Mesothelial cell of epicardium (in vitro differentiated cells): ENCODE data around the gene LRMDA. TPM values are rescaled to one million over a fixed set of nuclear protein-coding genes. Genes with fewer than 3 reads are reported as not detected.

ENCODE experiments used
- DNase-seq, 2 experiments: peaks; one replicate each; pipeline ENCODE4 v3.0.0; 2021; ENCODE audit warnings: low spot score in 2 of 2; ENCODE audit not compliant: unreplicated experiment in 2 of 2
- H3K27ac Mint-ChIP-seq: 2 replicates; pipeline ENCODE4 v1.8.0; 2021; ENCODE audit warnings: mixed read lengths
- H3K27me3 Mint-ChIP-seq: 2 replicates; pipeline ENCODE4 v1.8.0; 2021; ENCODE audit warnings: low read depth, mixed read lengths
- H3K36me3 Mint-ChIP-seq: 2 replicates; pipeline ENCODE4 v1.8.0; 2021; ENCODE audit warnings: mixed read lengths
- H3K4me1 Mint-ChIP-seq: 2 replicates; pipeline ENCODE4 v1.8.0; 2021; ENCODE audit warnings: mixed read lengths
- H3K4me3 Mint-ChIP-seq: 2 replicates; pipeline ENCODE4 v1.8.0; 2021; ENCODE audit warnings: mild to moderate bottlenecking, moderate library complexity, mixed read lengths
- H3K9me3 Mint-ChIP-seq: 2 replicates; pipeline ENCODE4 v1.8.0; 2021; ENCODE audit warnings: mixed read lengths
- CTCF ChIP-seq: fragments of 200-600 bp; sonication (generic); IDR thresholded peaks from one replicate; pipeline ENCODE4 v1.5.0; 2021; ENCODE audit warnings: antibody characterized with exemption; ENCODE audit not compliant: unreplicated experiment
- total RNA-seq: library from RNA; stranded (reverse); gene quantifications from 3 replicates; pipeline ENCODE4 v1.2.1, GENCODE V29; 2021

LRMDA gene
- total RNA-seq, 1 donor from 2014 or later = 2.0 TPM

GRCh38 chr10:76354921-76355320 lies 923.5 kb downstream of the LRMDA start:
- DNase-seq = no peak
- no peak for TF ChIP-seq CTCF
- Mint-ChIP-seq H3K9me3 (no peaks in the 10 kb centered on the region), H3K4me3 (no peak overlapping the region), H3K4me1 (peaks cover 38% of the 10 kb centered on the region), H3K27ac (no peak overlapping the region), H3K27me3 (no peaks in the 10 kb centered on the region), H3K36me3 (no peaks in the 10 kb centered on the region)

- no peak for DNase-seq
- H3K9me3 Mint-ChIP-seq = no peaks in the 10 kb centered on the region
- H3K36me3 Mint-ChIP-seq = no peaks in the 10 kb centered on the region
- no peaks in the 10 kb centered on the region for H3K27me3 Mint-ChIP-seq
- no peak overlapping the region for H3K4me3 Mint-ChIP-seq
- peaks cover 33% of the 10 kb centered on the region for H3K4me1 Mint-ChIP-seq
- TF ChIP-seq CTCF = no peak
- H3K27ac Mint-ChIP-seq = no peak overlapping the region
These were observed 925.1 kb downstream of the LRMDA start for GRCh38 chr10:76356557-76356956.

DNA sequence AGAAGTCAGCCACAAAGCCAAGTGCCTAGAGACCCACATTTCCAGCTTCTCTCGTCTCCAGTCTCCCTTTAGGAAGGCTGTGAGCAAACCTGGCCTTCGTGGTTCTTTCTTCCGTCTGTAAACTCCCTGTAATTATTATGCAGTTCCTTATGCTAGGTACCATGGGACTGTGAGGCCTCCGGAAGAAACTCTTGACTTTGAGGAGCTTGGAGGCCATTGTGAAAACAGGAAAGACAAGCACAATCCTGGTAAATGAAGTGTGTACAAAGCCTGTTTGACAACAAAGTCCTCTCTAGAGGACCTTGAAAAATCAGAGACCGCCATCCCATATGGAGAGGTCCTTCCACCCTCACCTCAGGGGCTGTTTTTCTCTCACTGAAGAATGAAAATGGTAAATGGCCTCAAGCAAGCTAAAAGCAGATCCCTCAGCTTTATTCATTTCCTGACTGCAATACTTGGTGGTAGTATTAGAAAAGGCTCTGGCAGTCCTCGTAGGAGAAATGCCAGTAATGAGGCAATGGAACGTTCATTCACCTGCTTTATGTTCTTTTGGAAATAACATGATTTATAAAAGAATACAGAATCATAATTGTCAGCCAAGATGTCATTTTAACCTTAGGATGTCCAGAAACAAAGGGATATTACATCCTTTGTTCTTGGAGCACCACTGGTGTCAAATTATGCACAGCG lies 926.4 kb downstream of the LRMDA start:
- H3K27me3 Mint-ChIP-seq = no peaks in the 10 kb centered on the region
- H3K9me3 Mint-ChIP-seq = no peaks in the 10 kb centered on the region

GRCh38 chr10:76358743-76359395 lies 927.4 kb downstream of the LRMDA start:
- no peak for TF ChIP-seq CTCF
- no peak for DNase-seq
- no peak overlapping the region for H3K4me3 Mint-ChIP-seq
- H3K27ac Mint-ChIP-seq = no peak overlapping the region
- H3K4me1 Mint-ChIP-seq = peaks cover 32% of the 10 kb centered on the region
- no peaks in the 10 kb centered on the region for H3K36me3 Mint-ChIP-seq
- no peaks in the 10 kb centered on the region for H3K9me3 Mint-ChIP-seq
- H3K27me3 Mint-ChIP-seq = no peaks in the 10 kb centered on the region

More for the DNA sequence above, 926.4 kb downstream of the LRMDA start:
- DNase-seq = no peak
- Mint-ChIP-seq H3K4me3 (no peak overlapping the region), H3K4me1 (peaks cover 35% of the 10 kb centered on the region), H3K27ac (no peak overlapping the region), H3K36me3 (no peaks in the 10 kb centered on the region)
- TF ChIP-seq CTCF = no peak

DNA sequence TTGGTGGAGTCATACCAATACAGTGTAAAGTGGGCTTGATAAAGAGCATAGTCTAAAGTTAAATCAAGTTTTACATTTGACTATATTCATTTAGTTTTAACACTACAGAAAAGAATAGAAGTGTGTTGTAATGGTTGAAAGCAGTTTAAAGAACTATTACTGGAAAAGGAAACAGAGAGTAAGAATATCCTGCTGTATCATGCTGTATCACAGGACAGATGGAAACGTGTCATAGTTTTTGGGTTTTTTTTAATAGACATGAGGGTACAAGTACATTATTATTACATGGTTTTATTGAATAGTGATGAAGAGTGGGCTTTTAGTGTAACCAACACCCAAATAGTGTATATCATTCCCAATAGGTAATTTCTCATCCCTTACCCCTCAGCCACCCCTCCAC lies 944.3 kb downstream of the LRMDA start:
- H3K4me3 Mint-ChIP-seq = no peak overlapping the region
- H3K27me3 Mint-ChIP-seq = no peaks in the 10 kb centered on the region
- H3K4me1 Mint-ChIP-seq = no peaks in the 10 kb centered on the region
- H3K9me3 Mint-ChIP-seq = peaks cover 30% of the 10 kb centered on the region
- no peaks in the 10 kb centered on the region for H3K36me3 Mint-ChIP-seq
- no peak overlapping the region for H3K27ac Mint-ChIP-seq
- no peak for DNase-seq
- TF ChIP-seq CTCF = no peak
